OCI-LY1 (cell line): ENCODE data around the gene IFNLR1.

ENCODE experiments used
- H2AFZ ChIP-seq: fragments of 200-600 bp; sonication (generic), shearing (Covaris generic); 2 replicates; pipeline ENCODE4 v1.6.0; 2014; ENCODE audit warnings: antibody characterized with exemption, mild to moderate bottlenecking, low read length
- H3F3A ChIP-seq: fragments of 200-600 bp; sonication (generic), shearing (Covaris generic); 2 replicates; pipeline ENCODE4 v1.6.0; 2014; ENCODE audit warnings: mild to moderate bottlenecking, antibody characterized with exemption, low read length, moderate library complexity; ENCODE audit not compliant: insufficient read depth
- H3K27ac ChIP-seq: fragments of 200-600 bp; sonication (generic); 2 replicates; pipeline ENCODE4 v1.5.1; 2014; ENCODE audit warnings: low read length, mixed run types, mild to moderate bottlenecking, low read depth; ENCODE audit not compliant: poor library complexity, severe bottlenecking
- H3K27me3 ChIP-seq: fragments of 200-600 bp; sonication (generic); 2 replicates; pipeline ENCODE4 v1.6.0; 2014; ENCODE audit warnings: antibody characterized with exemption, mild to moderate bottlenecking, low read length, moderate library complexity; ENCODE audit not compliant: insufficient read depth
- H3K36me3 ChIP-seq: fragments of 200-600 bp; sonication (generic); 2 replicates; pipeline ENCODE4 v1.6.1; 2014; ENCODE audit warnings: mild to moderate bottlenecking, antibody characterized with exemption, low read length, moderate library complexity, mixed read lengths; ENCODE audit not compliant: insufficient read depth
- H3K4me1 ChIP-seq: fragments of 200-600 bp; sonication (generic); 2 replicates; pipeline ENCODE4 v1.5.1; 2014; ENCODE audit warnings: mild to moderate bottlenecking, low read length, moderate library complexity; ENCODE audit not compliant: insufficient read depth, severe bottlenecking
- H3K4me2 ChIP-seq: fragments of 200-600 bp; sonication (generic), shearing (Covaris generic); 2 replicates; pipeline ENCODE4 v1.6.1; 2014; ENCODE audit warnings: low read length
- H3K4me3 ChIP-seq: fragments of 200-600 bp; sonication (generic); 2 replicates; pipeline ENCODE4 v1.5.1; 2014; ENCODE audit warnings: low read length, low read depth, mild to moderate bottlenecking, mixed read lengths; ENCODE audit not compliant: poor library complexity, severe bottlenecking
- H3K79me2 ChIP-seq: fragments of 200-600 bp; shearing (Covaris generic); 2 replicates; pipeline ENCODE4 v1.6.1; 2016; ENCODE audit warnings: mixed run types, low read length, mixed read lengths; ENCODE audit not compliant: insufficient read depth
- H3K9ac ChIP-seq: fragments of 200-600 bp; sonication (generic), shearing (Covaris generic); 2 replicates; pipeline ENCODE4 v1.6.1; 2014; ENCODE audit warnings: mild to moderate bottlenecking, low read length, mixed read lengths
- H3K9me2 ChIP-seq: fragments of 200-600 bp; sonication (generic), shearing (Covaris generic); 2 replicates; pipeline ENCODE4 v1.6.1; 2014; ENCODE audit warnings: low read depth, mild to moderate bottlenecking, low read length, mixed read lengths
- H3K9me3 ChIP-seq: fragments of 200-600 bp; shearing (Covaris generic); 2 replicates; pipeline ENCODE4 v1.6.1; 2014; ENCODE audit warnings: low read length, mixed read lengths
- H4K20me1 ChIP-seq: fragments of 200-600 bp; sonication (generic), shearing (Covaris generic); 2 replicates; pipeline ENCODE4 v1.6.0; 2016; ENCODE audit warnings: mild to moderate bottlenecking, low read length; ENCODE audit not compliant: insufficient read depth
- EZH2 ChIP-seq: fragments of 200-600 bp; sonication (generic), shearing (Covaris generic); IDR thresholded peaks from 2 replicates; pipeline ENCODE4 v1.8.0; 2017; ENCODE audit warnings: borderline replicate concordance, mixed run types, mild to moderate bottlenecking, antibody characterized with exemption, low read length, moderate library complexity, mixed read lengths
- TF ChIP-seq, protein P1 (sequence below): fragments of 200-600 bp; sonication (generic), shearing (Covaris generic); IDR thresholded peaks from 2 replicates; pipeline ENCODE4 v1.5.1; 2017; ENCODE audit warnings: mild to moderate bottlenecking, antibody characterized with exemption, low read length, moderate library complexity, mixed read lengths

IFNLR1 gene

GRCh38 chr1:24120965-24121364 lies 66.1 kb downstream of the IFNLR1 start:
- no peak overlapping the region for H3K4me2 ChIP-seq
- no peak overlapping the region for H3K4me3 ChIP-seq
- no peaks in the 10 kb centered on the region for H3K79me2 ChIP-seq
- H3K9ac ChIP-seq = no peak overlapping the region
- no peak overlapping the region for H3K27ac ChIP-seq
- no peaks in the 10 kb centered on the region for H3F3A ChIP-seq
- no peak overlapping the region for H2AFZ ChIP-seq
- H4K20me1 ChIP-seq = no peaks in the 10 kb centered on the region
- TF ChIP-seq, protein P1, sequence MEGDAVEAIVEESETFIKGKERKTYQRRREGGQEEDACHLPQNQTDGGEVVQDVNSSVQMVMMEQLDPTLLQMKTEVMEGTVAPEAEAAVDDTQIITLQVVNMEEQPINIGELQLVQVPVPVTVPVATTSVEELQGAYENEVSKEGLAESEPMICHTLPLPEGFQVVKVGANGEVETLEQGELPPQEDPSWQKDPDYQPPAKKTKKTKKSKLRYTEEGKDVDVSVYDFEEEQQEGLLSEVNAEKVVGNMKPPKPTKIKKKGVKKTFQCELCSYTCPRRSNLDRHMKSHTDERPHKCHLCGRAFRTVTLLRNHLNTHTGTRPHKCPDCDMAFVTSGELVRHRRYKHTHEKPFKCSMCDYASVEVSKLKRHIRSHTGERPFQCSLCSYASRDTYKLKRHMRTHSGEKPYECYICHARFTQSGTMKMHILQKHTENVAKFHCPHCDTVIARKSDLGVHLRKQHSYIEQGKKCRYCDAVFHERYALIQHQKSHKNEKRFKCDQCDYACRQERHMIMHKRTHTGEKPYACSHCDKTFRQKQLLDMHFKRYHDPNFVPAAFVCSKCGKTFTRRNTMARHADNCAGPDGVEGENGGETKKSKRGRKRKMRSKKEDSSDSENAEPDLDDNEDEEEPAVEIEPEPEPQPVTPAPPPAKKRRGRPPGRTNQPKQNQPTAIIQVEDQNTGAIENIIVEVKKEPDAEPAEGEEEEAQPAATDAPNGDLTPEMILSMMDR = no peak
- no peak for TF ChIP-seq EZH2
- H3K27me3 ChIP-seq = 0 out of 2 replicates have a peak, but pooled peaks cover 11% of the 10 kb centered on the region
- no peaks in the 10 kb centered on the region for H3K9me3 ChIP-seq
- H3K4me1 ChIP-seq = no peaks in the 10 kb centered on the region
- H3K36me3 ChIP-seq = no peaks in the 10 kb centered on the region
- H3K9me2 ChIP-seq = no peaks in the 10 kb centered on the region

GRCh38 chr1:24119859-24120756 lies 67.0 kb downstream of the IFNLR1 start:
- Histone ChIP-seq H3K4me3 (no peak overlapping the region), H3K79me2 (no peaks in the 10 kb centered on the region), H3K9me2 (no peaks in the 10 kb centered on the region), H3K27ac (no peak overlapping the region), H3K9ac (no peak overlapping the region), H2AFZ (no peak overlapping the region), H3K27me3 (0 out of 2 replicates have a peak, but pooled peaks cover 9% of the 10 kb centered on the region), H4K20me1 (no peaks in the 10 kb centered on the region), H3K4me1 (no peaks in the 10 kb centered on the region), H3K4me2 (no peak overlapping the region), H3K9me3 (no peaks in the 10 kb centered on the region), H3K36me3 (no peaks in the 10 kb centered on the region), H3F3A (no peaks in the 10 kb centered on the region)
- TF ChIP-seq EZH2 = no peak
- TF ChIP-seq, protein P1 = no peak

- H3K27ac ChIP-seq = no peak overlapping the region
- TF ChIP-seq, protein P1 = no peak
- no peak for TF ChIP-seq EZH2
- no peaks in the 10 kb centered on the region for H3K4me1 ChIP-seq
- H4K20me1 ChIP-seq = no peaks in the 10 kb centered on the region
- no peaks in the 10 kb centered on the region for H3K9me3 ChIP-seq
- no peaks in the 10 kb centered on the region for H3K79me2 ChIP-seq
- H3K9me2 ChIP-seq = no peaks in the 10 kb centered on the region
- no peak overlapping the region for H3K4me2 ChIP-seq
- 0 out of 2 replicates have a peak, but pooled peaks cover 7% of the 10 kb centered on the region for H3K27me3 ChIP-seq
- no peak overlapping the region for H3K9ac ChIP-seq
- H3K4me3 ChIP-seq = no peak overlapping the region
- no peaks in the 10 kb centered on the region for H3F3A ChIP-seq
- H2AFZ ChIP-seq = no peak overlapping the region
- H3K36me3 ChIP-seq = no peaks in the 10 kb centered on the region
Observed at GRCh38 chr1:24119489-24119858, 67.6 kb downstream of the IFNLR1 start.
